ENCODE measurements around the gene SNRPB2. TPM values are rescaled to one million over a fixed set of nuclear protein-coding genes. Genes with fewer than 3 reads are reported as not detected.

The SNRPB2 gene
- total RNA-seq = 10 to 100 TPM; 18.0 to 30.1 (median 20.7) TPM

- H3K27ac ChIP-seq = peak within 1 kb of the TSS; percentile 63 to 90 (median 80)
- H3K4me3 ChIP-seq = peak within 1 kb of the TSS; percentile 64 to 84 (median 74)
- peak; percentile 59 to 69 for TF ChIP-seq POLR2A (IDR thresholded peaks at IDR 0.05)
- TF ChIP-seq EP300 (IDR thresholded peaks at IDR 0.05) = peak; percentile 73 to 93
- TF ChIP-seq, protein P1, sequence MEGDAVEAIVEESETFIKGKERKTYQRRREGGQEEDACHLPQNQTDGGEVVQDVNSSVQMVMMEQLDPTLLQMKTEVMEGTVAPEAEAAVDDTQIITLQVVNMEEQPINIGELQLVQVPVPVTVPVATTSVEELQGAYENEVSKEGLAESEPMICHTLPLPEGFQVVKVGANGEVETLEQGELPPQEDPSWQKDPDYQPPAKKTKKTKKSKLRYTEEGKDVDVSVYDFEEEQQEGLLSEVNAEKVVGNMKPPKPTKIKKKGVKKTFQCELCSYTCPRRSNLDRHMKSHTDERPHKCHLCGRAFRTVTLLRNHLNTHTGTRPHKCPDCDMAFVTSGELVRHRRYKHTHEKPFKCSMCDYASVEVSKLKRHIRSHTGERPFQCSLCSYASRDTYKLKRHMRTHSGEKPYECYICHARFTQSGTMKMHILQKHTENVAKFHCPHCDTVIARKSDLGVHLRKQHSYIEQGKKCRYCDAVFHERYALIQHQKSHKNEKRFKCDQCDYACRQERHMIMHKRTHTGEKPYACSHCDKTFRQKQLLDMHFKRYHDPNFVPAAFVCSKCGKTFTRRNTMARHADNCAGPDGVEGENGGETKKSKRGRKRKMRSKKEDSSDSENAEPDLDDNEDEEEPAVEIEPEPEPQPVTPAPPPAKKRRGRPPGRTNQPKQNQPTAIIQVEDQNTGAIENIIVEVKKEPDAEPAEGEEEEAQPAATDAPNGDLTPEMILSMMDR (IDR thresholded peaks at IDR 0.05) = peak in 1 of 5 experiments; percentile 32
- peaks cover 0 to 29% (median 0%) of the 10 kb centered on the region in 3 donors for H3K36me3 ChIP-seq
- WGBS, 2 donors = 5 to 6% methylated on average over 55 to 57 of the region's 57 CpGs
- DNase-seq (ENCODE audit: low spot score in 2 of 2) = peak; percentile 83 to 87
- peaks cover 0 to 25% of the 10 kb centered on the region in 2 donors for H3K27me3 ChIP-seq
- no peaks in the 10 kb centered on the region for H3K9me3 ChIP-seq
- peaks cover 0 to 48% (median 12%) of the 10 kb centered on the region in 4 donors for H3K4me1 ChIP-seq
These were observed at the start of gene SNRPB2 for GRCh38 chr20:16729565-16730460. SNRPB2 (plus strand) TSS chr20:16730026; CDS start chr20:16731703, 1,677 bp downstream.

GRCh38 chr20:16684416-16684815, 45.4 kb upstream of the SNRPB2 start:
- no peaks in the 10 kb centered on the region for H3K27me3 ChIP-seq
- H3K4me3 ChIP-seq = no peak overlapping the region
- no peak for DNase-seq (ENCODE audit: low spot score in 2 of 2)
- H3K4me1 ChIP-seq = no peaks in the 10 kb centered on the region
- no peak for TF ChIP-seq EP300 (IDR thresholded peaks at IDR 0.05)
- TF ChIP-seq POLR2A (IDR thresholded peaks at IDR 0.05) = no peak
- TF ChIP-seq, protein P1 (IDR thresholded peaks at IDR 0.05) = no peak
- H3K9me3 ChIP-seq = no peaks in the 10 kb centered on the region
- no peak overlapping the region for H3K27ac ChIP-seq
- 86 to 93% methylated on average over 2 of the region's 2 CpGs for WGBS, 2 donors
- no peaks in the 10 kb centered on the region for H3K36me3 ChIP-seq

- WGBS, 2 donors = 81 to 83% methylated on average over 3 of the region's 3 CpGs
- TF ChIP-seq, protein P1 (IDR thresholded peaks at IDR 0.05) = no peak
- no peaks in the 10 kb centered on the region for H3K36me3 ChIP-seq
- peaks cover 0 to 8% (median 3%) of the 10 kb centered on the region in 4 donors for H3K4me1 ChIP-seq
- no peaks in the 10 kb centered on the region for H3K9me3 ChIP-seq
- H3K27ac ChIP-seq = no peak overlapping the region
- DNase-seq (ENCODE audit: low spot score in 2 of 2) = no peak
- H3K4me3 ChIP-seq = no peak overlapping the region
- H3K27me3 ChIP-seq = no peaks in the 10 kb centered on the region
These were observed 39.9 kb upstream of the SNRPB2 start for GRCh38 chr20:16689906-16690305.

- no peaks in the 10 kb centered on the region for H3K9me3 ChIP-seq
- 47 to 51% methylated on average over 2 of the region's 2 CpGs for WGBS, 2 donors
- no peak overlapping the region for H3K4me3 ChIP-seq
- H3K36me3 ChIP-seq = no peaks in the 10 kb centered on the region
- peaks cover 0 to 8% (median 3%) of the 10 kb centered on the region in 4 donors for H3K4me1 ChIP-seq
- H3K27me3 ChIP-seq = no peaks in the 10 kb centered on the region
- H3K27ac ChIP-seq = no peak overlapping the region
- DNase-seq (ENCODE audit: low spot score in 2 of 2) = no peak
- TF ChIP-seq POLR2A (IDR thresholded peaks at IDR 0.05) (no peak), EP300 (IDR thresholded peaks at IDR 0.05) (no peak)
- TF ChIP-seq, protein P1 (IDR thresholded peaks at IDR 0.05) = no peak
These were observed 38.4 kb upstream of the SNRPB2 start for GRCh38 chr20:16691381-16691780.

- H3K27ac ChIP-seq = no peak overlapping the region
These were observed 37.8 kb upstream of the SNRPB2 start for GRCh38 chr20:16692009-16692408.

More at GRCh38 chr20:16692009-16692408, 37.8 kb upstream of the SNRPB2 start:
- no peaks in the 10 kb centered on the region for H3K36me3 ChIP-seq
- WGBS, 2 donors = 41 to 50% methylated on average over 2 of the region's 2 CpGs
- no peak for DNase-seq (ENCODE audit: low spot score in 2 of 2)
- H3K4me3 ChIP-seq = no peak overlapping the region
- TF ChIP-seq EP300 (IDR thresholded peaks at IDR 0.05) (no peak), POLR2A (IDR thresholded peaks at IDR 0.05) (no peak)
- TF ChIP-seq, protein P1 (IDR thresholded peaks at IDR 0.05) = no peak
- no peaks in the 10 kb centered on the region for H3K9me3 ChIP-seq
- no peaks in the 10 kb centered on the region for H3K27me3 ChIP-seq
- H3K4me1 ChIP-seq = peaks cover 0 to 8% (median 3%) of the 10 kb centered on the region in 4 donors
